Keratinocyte (primary cell): ENCODE results near the gene PARVA. TPM values are rescaled to one million over a fixed set of nuclear protein-coding genes. Genes with fewer than 3 reads are reported as not detected.
A peak's percentile ranks its signal among the peaks of the same experiment; 100 is the strongest.

Source experiments
- DNase-seq: peaks from one replicate; pipeline ENCODE4 v3.0.0-alpha.2; 2011; ENCODE audit warnings: low read depth, missing footprints, low spot score
- FAIRE-seq: peaks from 2 replicates; lab custom pipeline; 2011; peaks lifted over from hg19 to GRCh38; lab: Jason Lieb, UNC
- H2AFZ ChIP-seq: 2 replicates; pipeline ENCODE4 v1.6.0; 2012; ENCODE audit warnings: low read length, control low read depth, inconsistent platforms; ENCODE audit not compliant: control insufficient read depth
- H3K27ac ChIP-seq: 2 replicates; pipeline ENCODE4 v1.5.1; 2011; ENCODE audit warnings: low read length; ENCODE audit not compliant: control insufficient read depth, insufficient read depth
- H3K27me3 ChIP-seq: 3 replicates; pipeline ENCODE4 v1.6.0; 2011; ENCODE audit warnings: low read length; ENCODE audit not compliant: control insufficient read depth, insufficient read depth; ENCODE audit errors: extremely low read depth
- H3K36me3 ChIP-seq, 2 experiments: 2 replicates in 1 of 2; 3 replicates in 1 of 2; pipeline ENCODE4 v1.5.1; 2011; ENCODE audit warnings: low read length in 2 of 2, mild to moderate bottlenecking in 1 of 2; ENCODE audit not compliant: control insufficient read depth in 2 of 2, insufficient read depth in 2 of 2; ENCODE audit errors: extremely low read depth in 1 of 2
- H3K4me1 ChIP-seq: 3 replicates; pipeline ENCODE4 v1.5.1; 2011; ENCODE audit warnings: low read length; ENCODE audit not compliant: control insufficient read depth, insufficient read depth; ENCODE audit errors: extremely low read depth
- H3K4me2 ChIP-seq: 3 replicates; pipeline ENCODE4 v1.6.0; 2011; ENCODE audit warnings: low read depth, low read length; ENCODE audit not compliant: control insufficient read depth, insufficient read depth; ENCODE audit errors: extremely low read depth
- H3K4me3 ChIP-seq, 3 experiments: fragments of 200-600 bp in 1 of 3; sonication (generic) in 1 of 3; 2 replicates in 2 of 3; 3 replicates in 1 of 3; pipeline ENCODE4 v1.5.1; 2011 to 2016; ENCODE audit warnings: low read length in 3 of 3, mild to moderate bottlenecking in 3 of 3, control low read depth in 2 of 3, inconsistent platforms in 1 of 3, low read depth in 1 of 3, mixed read lengths in 1 of 3, mixed run types in 1 of 3, moderate library complexity in 1 of 3; ENCODE audit not compliant: control insufficient read depth in 2 of 3, insufficient read depth in 2 of 3; ENCODE audit errors: extremely low read depth in 1 of 3
- H3K79me2 ChIP-seq: 2 replicates; pipeline ENCODE4 v1.6.0; 2012; ENCODE audit warnings: low read length; ENCODE audit not compliant: control insufficient read depth, insufficient read depth
- H3K9ac ChIP-seq: 3 replicates; pipeline ENCODE4 v1.6.0; 2011; ENCODE audit warnings: low read length; ENCODE audit not compliant: control insufficient read depth, insufficient read depth; ENCODE audit errors: extremely low read depth
- H3K9me1 ChIP-seq: 3 replicates; pipeline ENCODE4 v1.6.0; 2011; ENCODE audit warnings: low read length; ENCODE audit not compliant: control insufficient read depth, insufficient read depth; ENCODE audit errors: extremely low read depth
- H3K9me3 ChIP-seq: 2 replicates; pipeline ENCODE4 v1.5.1; 2012; ENCODE audit warnings: low read depth, low read length; ENCODE audit not compliant: control insufficient read depth
- H4K20me1 ChIP-seq: 3 replicates; pipeline ENCODE4 v1.6.0; 2011; ENCODE audit warnings: low read length; ENCODE audit not compliant: control insufficient read depth, insufficient read depth; ENCODE audit errors: extremely low read depth
- CTCF ChIP-seq, 3 experiments: IDR thresholded peaks in 1 of 3; conservative IDR thresholded peaks in 1 of 3; optimal IDR thresholded peaks in 1 of 3; 2 replicates in 2 of 3; 3 replicates in 1 of 3; pipeline versions ENCODE3 to v1.5.1; 2011; ENCODE audit warnings: low read length in 3 of 3, mild to moderate bottlenecking in 3 of 3, moderate library complexity in 2 of 3, control low read depth in 1 of 3, inconsistent platforms in 1 of 3; ENCODE audit not compliant: insufficient read depth in 2 of 3; ENCODE audit errors: extremely low read depth in 1 of 3
- EZH2 ChIP-seq: IDR thresholded peaks from one replicate; pipeline ENCODE4 v1.6.1; 2012; ENCODE audit warnings: inconsistent platforms, mild to moderate bottlenecking, low read length, moderate library complexity
- dilution Hi-C: fragments of 300-500 bp; cut with MboI; formaldehyde crosslinking; loops from one replicate; pipeline ENCODE4 v1.7.0; 2020; ENCODE audit warnings: low sequenced_read_pairs; ENCODE audit not compliant: extremely low pct_ligation_motif_present
- polyA plus RNA-seq, 5 experiments: library from polyadenylated mRNA; depleted of rRNA in 3 of 5; stranded (reverse) in 3 of 5; stranded (forward) in 1 of 5; unstranded in 1 of 5; fragments of >200 nt; gene quantifications; 1 replicate in 1 of 5; 2 replicates in 3 of 5; 3 replicates in 1 of 5; pipeline versions ENCODE4 v1.2.1 to v1.2.3, GENCODE V29; 2011 to 2012; ENCODE audit warnings: missing spikeins in 2 of 5, low read depth in 1 of 5, low replicate concordance in 1 of 5

Gene PARVA
- polyA plus RNA-seq, 1 donor (not counting 4 experiments of a cell fraction or from before 2014, with no cell fraction given) = 28.9 TPM

GRCh38 chr11:12448131-12448939 is 71.0 kb downstream of the PARVA start:
- Histone ChIP-seq H3K9me1 (no peaks in the 10 kb centered on the region), H4K20me1 (no peaks in the 10 kb centered on the region), H3K27me3 (no peaks in the 10 kb centered on the region), H2AFZ (no peak overlapping the region), H3K9me3 (no peaks in the 10 kb centered on the region), H3K4me2 (no peak overlapping the region), H3K9ac (no peak overlapping the region), H3K79me2 (peaks cover 5% of the 10 kb centered on the region), H3K4me1 (peaks cover 31% of the 10 kb centered on the region), H3K36me3 (no peaks in the 10 kb centered on the region), H3K27ac (no peak overlapping the region), H3K4me3 (no peak overlapping the region)
- dilution Hi-C loops = no loop called here
- no peak for FAIRE-seq
- TF ChIP-seq EZH2 = no peak
- no peak for TF ChIP-seq CTCF (optimal IDR thresholded peaks at IDR 0.05 in 1 of 3, IDR thresholded peaks at IDR 0.05 in 1 of 3, conservative IDR thresholded peaks at IDR 0.05 in 1 of 3; ENCODE audit: extremely low read depth in 1 of 3, insufficient read depth in 2 of 3, low read length in 3 of 3)
- DNase-seq = no peak

GRCh38 chr11:12449961-12450715 is 72.8 kb downstream of the PARVA start:
- no peaks in the 10 kb centered on the region for H4K20me1 ChIP-seq
- H3K79me2 ChIP-seq = peaks cover 5% of the 10 kb centered on the region
- H3K27ac ChIP-seq = peak overlapping the region; percentile 42

More at GRCh38 chr11:12449961-12450715, 72.8 kb downstream of the PARVA start:
- no peaks in the 10 kb centered on the region for H3K27me3 ChIP-seq
- H3K36me3 ChIP-seq = no peaks in the 10 kb centered on the region
- dilution Hi-C loops = no loop called here
- DNase-seq (peak; percentile 69), FAIRE-seq (peak; percentile 93)
- no peaks in the 10 kb centered on the region for H3K9me3 ChIP-seq
- no peak overlapping the region for H3K9ac ChIP-seq
- H3K4me2 ChIP-seq = peak overlapping the region; percentile 54
- no peak for TF ChIP-seq CTCF (optimal IDR thresholded peaks at IDR 0.05 in 1 of 3, IDR thresholded peaks at IDR 0.05 in 1 of 3, conservative IDR thresholded peaks at IDR 0.05 in 1 of 3; ENCODE audit: extremely low read depth in 1 of 3, insufficient read depth in 2 of 3, low read length in 3 of 3)
- H3K9me1 ChIP-seq = no peaks in the 10 kb centered on the region
- no peak overlapping the region for H3K4me3 ChIP-seq
- peaks cover 45% of the 10 kb centered on the region for H3K4me1 ChIP-seq
- H2AFZ ChIP-seq = no peak overlapping the region
